HS-27A (cell line): Measurements from ENCODE around the gene CCDC3.

ENCODE experiments used
- DNase-seq: peaks from one replicate; pipeline ENCODE4 v3.0.0-alpha.2; 2012; ENCODE audit warnings: low read depth, missing footprints

Gene CCDC3

DNA sequence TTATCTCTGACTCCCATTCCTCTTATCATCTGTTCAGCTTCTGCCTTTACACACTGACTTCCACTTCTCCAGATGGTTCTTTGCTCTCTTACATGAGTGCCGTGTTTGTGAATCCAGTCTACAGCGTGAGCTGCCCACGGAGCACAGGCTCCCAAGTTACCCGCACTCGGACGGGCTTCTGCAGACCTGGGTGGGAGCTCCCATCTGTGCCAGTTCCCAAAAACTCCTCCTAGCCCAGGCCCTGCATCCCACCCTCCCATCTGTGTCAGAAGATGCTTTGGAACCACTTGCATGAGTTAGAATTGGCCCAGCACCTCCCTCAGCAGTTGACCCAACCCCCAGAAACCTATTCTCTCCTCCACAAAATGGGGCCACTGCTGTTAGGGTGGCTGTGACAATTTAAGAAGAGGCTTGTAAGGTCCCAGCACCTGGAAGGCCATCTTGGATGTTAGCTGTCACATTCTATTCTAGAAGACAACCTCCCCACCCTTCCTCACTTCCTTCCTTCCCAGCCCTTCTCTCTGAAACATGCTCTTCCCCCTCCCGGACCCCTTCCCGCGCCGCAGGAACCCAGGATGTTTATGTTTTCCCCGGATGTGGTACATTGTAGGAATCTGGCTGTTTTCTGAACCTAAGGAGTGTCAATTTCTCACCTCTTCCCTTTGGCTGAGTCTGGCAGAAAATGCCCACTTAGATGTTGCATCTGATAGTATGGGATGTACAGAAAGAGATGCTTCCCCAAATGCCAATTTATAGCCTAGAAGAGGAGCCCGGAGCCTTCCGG, 79.2 kb downstream of the CCDC3 start:
- no peak for DNase-seq

- no peak for DNase-seq
Observed at GRCh38 chr10:12921163-12921562, 80.3 kb downstream of the CCDC3 start.

- DNase-seq: no peak
Observed at GRCh38 chr10:12919574-12919973, 81.9 kb downstream of the CCDC3 start.

DNA sequence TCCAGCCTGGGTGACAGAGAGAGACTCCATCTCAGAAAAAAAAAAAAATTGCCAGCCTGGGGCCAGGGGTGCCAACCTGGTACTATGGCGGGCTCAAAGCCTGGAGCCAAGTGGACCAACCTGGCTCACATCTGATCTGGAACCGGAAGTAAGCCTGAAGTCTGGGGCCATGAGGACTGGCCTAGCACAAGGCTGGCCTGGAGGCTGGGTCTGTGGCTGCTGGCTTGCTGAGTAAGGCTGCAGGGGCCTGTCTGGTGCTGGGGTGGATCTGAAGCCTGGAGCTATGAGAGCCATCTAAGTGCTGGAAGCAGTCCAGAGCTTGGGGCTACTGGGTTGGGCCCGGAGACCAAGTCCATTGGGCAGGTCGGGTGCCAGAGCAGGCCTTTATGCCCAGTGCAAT, 84.9 kb downstream of the CCDC3 start:
- no peak for DNase-seq

GRCh38 chr10:12915637-12916168, 85.8 kb downstream of the CCDC3 start:
- no peak for DNase-seq

GRCh38 chr10:12914111-12914510, 87.4 kb downstream of the CCDC3 start:
- DNase-seq: no peak

GRCh38 chr10:12911795-12912194, 89.7 kb downstream of the CCDC3 start:
- DNase-seq: no peak

DNA sequence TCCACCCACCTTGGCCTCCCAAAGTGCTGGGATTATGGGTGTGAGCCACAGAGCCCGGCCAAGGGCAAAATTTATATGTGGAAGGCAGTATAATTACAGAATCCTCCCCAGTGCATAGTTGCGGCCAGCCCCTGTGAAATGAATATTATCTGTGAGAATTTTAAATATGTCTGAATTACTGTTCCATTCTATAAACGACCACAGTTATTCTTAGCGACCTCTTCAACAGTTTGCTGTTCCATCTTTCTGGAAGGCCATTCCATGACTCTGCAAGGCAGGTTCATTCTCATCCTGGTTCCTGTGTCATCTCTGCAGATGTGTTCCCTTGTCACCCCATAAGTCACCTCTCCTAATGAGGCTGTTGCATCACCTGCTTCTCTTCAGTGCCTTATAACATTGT, 90.7 kb downstream of the CCDC3 start:
- no peak for DNase-seq

DNA sequence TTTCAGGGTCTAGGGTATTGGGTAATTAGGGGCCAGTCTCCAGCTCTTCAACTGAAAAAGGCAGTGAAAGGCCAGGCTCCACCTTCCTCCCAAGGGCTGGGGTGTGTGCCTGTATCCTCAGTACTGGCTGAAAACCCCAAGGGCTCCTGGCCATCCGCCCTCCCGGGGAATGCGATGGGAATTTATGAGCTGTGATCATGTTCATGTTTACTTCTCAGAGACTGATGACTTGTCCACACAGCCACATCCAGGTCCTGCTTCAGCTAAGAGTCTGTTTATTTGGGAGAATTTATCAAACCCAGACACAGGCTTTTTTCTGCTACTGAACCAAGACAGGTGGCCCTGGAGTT, 91.7 kb downstream of the CCDC3 start:
- DNase-seq: no peak

DNA sequence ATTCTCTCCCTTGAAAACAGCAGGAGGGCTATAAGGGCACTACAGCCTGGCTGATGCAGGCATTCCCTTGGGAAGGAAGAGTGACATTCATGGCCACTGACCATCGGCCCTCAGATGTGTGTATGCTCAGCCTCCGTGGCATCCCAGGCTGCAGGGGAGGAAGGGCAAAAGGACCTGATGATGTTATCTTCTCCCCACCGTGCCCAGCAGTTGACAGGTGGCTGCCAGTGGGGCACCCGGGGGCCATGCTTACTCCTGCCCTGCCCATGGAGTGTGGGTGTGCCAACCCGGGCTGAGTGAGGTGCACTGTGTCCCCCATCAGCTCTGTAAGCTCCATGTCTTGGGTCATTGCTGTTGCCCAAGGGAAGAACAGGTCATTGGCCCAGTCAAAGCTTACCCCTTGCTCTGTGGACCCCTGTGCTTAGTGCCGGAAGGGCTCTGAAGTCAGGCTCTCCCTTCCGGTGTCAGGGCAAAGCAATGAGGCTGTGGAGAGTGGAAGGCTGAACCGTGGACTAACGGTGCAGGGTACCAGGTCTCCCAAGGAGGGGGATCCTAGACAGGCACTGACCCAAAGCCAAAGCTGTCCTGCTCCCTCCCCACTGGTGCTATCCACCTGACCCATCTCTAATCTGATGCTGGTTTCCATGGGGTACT, 92.2 kb downstream of the CCDC3 start:
- DNase-seq: no peak

- DNase-seq: no peak
Observed at GRCh38 chr10:12908773-12909172, 92.7 kb downstream of the CCDC3 start.

GRCh38 chr10:12907656-12908055, 93.9 kb downstream of the CCDC3 start:
- DNase-seq: no peak

- no peak for DNase-seq
Observed at GRCh38 chr10:12906051-12906541, 95.4 kb downstream of the CCDC3 start.

- DNase-seq: no peak
Observed at GRCh38 chr10:12905067-12905466, 96.4 kb downstream of the CCDC3 start.

DNA sequence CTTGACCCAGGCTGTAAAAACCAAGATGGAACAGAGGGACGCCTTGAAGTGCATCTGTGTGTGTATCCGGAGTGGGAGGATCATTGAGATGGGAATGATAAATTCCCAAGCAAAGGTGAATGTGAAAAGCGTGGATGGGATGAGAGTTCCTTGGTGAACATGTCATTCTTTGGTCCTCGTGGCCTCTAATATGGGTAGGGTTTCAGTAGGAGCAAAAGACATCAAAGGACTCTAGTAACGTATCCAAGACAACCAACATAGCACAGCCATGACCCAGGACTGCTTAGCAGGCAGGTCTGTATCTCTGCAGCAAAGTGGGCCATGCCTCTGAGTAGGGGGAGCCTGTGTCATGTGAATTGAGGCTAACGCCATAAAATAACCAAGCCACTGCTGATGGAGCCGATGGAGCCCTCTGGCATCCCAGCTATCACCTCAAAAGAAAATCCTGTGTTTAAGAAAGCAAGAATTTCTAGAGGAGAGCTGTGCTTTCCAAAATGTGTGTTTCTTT, 98.6 kb downstream of the CCDC3 start:
- no peak for DNase-seq

DNA sequence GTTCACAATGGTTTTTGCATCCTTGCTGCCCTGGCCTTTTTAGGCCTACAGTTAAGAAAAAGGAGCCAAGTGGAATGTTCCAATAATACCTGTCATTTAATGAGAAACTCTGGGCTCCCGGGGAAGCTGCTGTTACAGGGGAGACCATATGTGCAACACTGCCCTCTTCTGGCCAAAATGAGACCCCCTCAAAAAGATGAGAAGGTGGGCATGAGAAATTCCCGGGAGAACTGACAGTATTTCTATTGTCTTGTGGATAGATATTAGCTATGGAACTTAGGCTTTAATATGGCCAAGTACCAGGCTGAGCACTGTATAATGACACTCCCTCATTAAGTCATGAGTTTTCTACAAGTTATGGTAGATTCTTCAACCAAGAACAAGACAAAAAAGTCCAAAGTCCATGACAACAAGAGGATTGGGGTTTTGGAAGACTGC, 99.4 kb downstream of the CCDC3 start:
- DNase-seq: peak; percentile 7

DNA sequence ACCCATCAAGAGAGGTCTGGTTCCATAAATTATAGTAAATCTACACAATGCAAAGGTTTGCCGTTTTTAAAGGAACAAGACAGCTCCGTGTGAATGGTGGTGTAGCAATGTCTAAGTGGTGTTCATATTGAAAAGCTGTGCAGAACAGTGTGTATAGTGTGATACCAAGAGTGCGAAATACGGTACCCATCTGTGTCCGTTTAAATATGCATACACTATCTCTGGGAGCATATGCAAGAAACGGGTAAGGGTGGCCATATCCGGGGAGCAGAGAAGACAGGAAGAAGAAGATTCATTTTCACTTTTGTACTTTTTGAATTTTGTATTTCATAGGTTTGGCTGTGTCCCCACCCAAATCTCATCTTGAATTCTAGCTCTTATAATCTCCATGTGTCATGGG, 102.0 kb downstream of the CCDC3 start:
- DNase-seq: no peak

DNA sequence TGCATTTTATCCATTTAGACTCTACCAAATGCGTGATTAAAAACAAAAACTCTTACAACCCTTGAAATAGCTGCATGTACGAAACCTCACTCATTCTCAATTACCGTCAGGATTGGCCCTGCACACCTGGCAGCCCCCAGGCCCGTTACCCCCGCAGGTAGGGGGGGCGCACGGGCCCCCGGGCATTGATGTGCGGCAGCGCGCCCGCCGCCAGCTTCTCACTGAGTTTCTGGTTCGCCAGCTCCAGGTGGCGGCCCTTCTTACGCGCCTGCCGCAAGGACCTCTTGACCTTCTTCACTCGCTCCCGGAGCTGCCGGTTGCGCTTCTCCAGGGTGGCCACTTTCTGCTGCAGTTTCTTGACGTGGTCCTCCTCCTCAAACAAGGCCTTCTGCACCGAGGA, 103.2 kb downstream of the CCDC3 start:
- DNase-seq: no peak

DNA sequence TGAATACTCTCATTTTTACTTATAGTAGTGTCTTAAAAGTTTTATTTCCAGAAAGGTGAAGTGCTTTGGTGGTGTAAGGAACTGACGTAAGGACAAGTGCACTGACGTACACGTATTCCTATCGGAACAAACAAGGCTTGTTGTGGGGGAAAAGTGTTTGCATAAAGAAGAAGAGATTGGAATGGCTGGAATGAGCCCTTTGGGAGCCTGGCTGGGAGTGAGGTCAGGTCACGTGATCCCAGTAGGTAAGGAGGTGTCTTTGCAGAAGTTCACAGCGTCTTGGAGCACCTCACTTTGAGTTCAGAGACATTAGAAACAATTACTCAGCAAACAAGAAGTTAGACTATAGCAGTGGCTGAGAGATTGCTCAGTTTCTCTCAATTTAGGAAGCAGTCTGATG, 104.2 kb downstream of the CCDC3 start:
- DNase-seq: no peak

DNA sequence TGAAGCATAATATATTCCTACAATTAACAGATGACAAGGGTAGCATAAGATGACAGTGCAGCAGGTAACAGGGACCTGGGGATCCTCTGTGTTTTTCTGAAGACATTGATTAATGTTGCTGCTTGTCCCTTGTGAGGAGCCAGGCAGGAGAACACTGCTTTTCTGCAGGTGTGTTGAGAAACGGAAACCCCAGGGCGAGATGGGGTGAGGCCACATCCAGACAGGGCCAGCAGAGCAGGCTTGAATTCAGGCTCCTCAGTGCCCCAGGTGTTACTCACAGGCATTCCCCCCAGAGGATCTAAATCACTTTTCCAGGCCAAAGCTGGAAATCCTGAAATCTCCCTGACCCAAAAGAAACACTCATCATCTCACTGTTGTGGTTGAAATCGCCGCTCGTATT, 105.3 kb downstream of the CCDC3 start:
- DNase-seq: no peak

- no peak for DNase-seq
Observed at GRCh38 chr10:12892924-12893323, 108.6 kb downstream of the CCDC3 start.

DNA sequence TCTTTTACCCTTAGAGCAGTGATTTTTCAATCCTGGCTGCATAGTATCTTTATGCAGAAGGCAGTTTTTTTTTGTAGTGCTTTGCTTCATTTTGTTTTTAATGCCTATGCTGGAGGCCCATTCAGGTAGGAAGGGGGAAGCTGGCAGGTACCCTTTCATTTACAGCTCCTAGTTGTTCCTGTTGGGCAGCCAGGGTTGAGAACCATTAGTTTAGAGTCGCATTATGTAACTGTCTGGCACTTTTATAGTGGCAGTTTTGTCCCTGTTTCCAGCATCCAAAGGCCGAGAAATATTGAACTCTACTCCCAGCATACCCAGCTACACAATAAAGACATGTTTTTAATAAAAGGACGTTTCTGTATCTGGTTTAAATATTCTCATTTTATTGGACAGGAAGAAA, 110.6 kb downstream of the CCDC3 start:
- DNase-seq: no peak

DNA sequence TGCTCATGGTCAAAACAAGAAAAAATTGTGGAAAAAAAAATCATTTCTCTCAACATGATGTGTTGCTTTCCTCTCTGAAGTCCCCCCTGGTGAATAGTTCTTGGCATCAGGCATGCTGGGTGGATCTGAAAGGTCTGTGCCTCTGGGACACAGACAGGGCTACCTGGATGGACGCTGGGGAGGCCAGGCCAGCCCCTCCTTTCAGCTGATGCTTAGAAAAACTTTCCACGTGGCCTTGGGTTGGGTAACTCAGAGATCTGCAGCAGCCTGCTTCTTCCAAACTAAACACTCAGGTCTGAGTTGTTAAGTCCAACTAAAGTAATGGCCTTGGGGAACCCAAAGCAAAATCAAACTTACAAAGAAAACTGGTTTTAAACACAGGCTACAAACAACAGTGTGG, 113.0 kb downstream of the CCDC3 start:
- no peak for DNase-seq
